H1 (cell line): ENCODE measurements around the gene RASD2. TPM values are rescaled to one million over a fixed set of nuclear protein-coding genes. Genes with fewer than 3 reads are reported as not detected.

ENCODE experiments used
- CTCF ChIA-PET: fragments of 300-600 bp; sonication (Branson Sonifier 250); formaldehyde crosslinking; loops from one replicate; lab custom pipeline; 2021; ENCODE audit not compliant: partially characterized antibody; lab: Charles Lee
- POLR2A ChIA-PET: fragments of 300-600 bp; sonication (Branson Sonifier 250); formaldehyde crosslinking; loops from one replicate; lab custom pipeline; 2021; ENCODE audit warnings: inconsistent platforms; ENCODE audit not compliant: partially characterized antibody; lab: Charles Lee
- DNase-seq, 2 experiments: peaks; one replicate each; pipeline versions ENCODE4 v3.0.0 to v3.0.0-alpha.2; 2010 to 2022; ENCODE audit warnings: low spot score in 2 of 2, low read depth in 1 of 2, mixed read lengths in 1 of 2
- FAIRE-seq: peaks from 2 replicates; lab custom pipeline; 2011; peaks lifted over from hg19 to GRCh38; lab: Jason Lieb, UNC
- H2AFZ ChIP-seq: 2 replicates; pipeline ENCODE4 v1.8.1; 2012; ENCODE audit warnings: low read length, inconsistent platforms
- H2AK5ac ChIP-seq: 2 replicates; pipeline ENCODE4 v1.6.1; 2013; ENCODE audit warnings: low read depth, low read length
- H2BK120ac ChIP-seq: replicated peaks from 2 replicates; pipeline ENCODE3; 2013; ENCODE audit warnings: low read depth, low read length, inconsistent platforms
- H2BK12ac ChIP-seq: 2 replicates; pipeline ENCODE4 v1.6.1; 2013; ENCODE audit warnings: low read depth, low read length
- H2BK15ac ChIP-seq: 2 replicates; pipeline ENCODE4 v1.6.1; 2013; ENCODE audit warnings: low read length
- H2BK20ac ChIP-seq: 2 replicates; pipeline ENCODE4 v1.6.1; 2013; ENCODE audit warnings: low read length
- H2BK5ac ChIP-seq: 2 replicates; pipeline ENCODE4 v1.6.1; 2013; ENCODE audit warnings: low read depth, low read length
- H3K14ac ChIP-seq: 2 replicates; pipeline ENCODE4 v1.6.1; 2013; ENCODE audit warnings: inconsistent platforms; ENCODE audit not compliant: insufficient read length
- H3K18ac ChIP-seq: 2 replicates; pipeline ENCODE4 v1.6.1; 2013; ENCODE audit warnings: low read length; ENCODE audit errors: extremely low read depth
- H3K23ac ChIP-seq: 2 replicates; pipeline ENCODE4 v1.6.1; 2013; ENCODE audit warnings: inconsistent platforms; ENCODE audit not compliant: insufficient read length
- H3K23me2 ChIP-seq: 2 replicates; pipeline ENCODE4 v1.6.1; 2013; ENCODE audit warnings: low read depth, low read length
- H3K27ac ChIP-seq: 2 replicates; pipeline ENCODE4 v1.6.1; 2011; ENCODE audit warnings: low read depth, low read length, inconsistent platforms
- H3K27me3 ChIP-seq, 4 experiments: replicated peaks in 1 of 4; 1 replicate in 1 of 4; 2 replicates in 3 of 4; pipeline versions ENCODE4 v1.6.1 to v1.8.1; 2011 to 2013; ENCODE audit warnings: low read length in 3 of 4, mild to moderate bottlenecking in 3 of 4, inconsistent platforms in 2 of 4, mixed read lengths in 2 of 4, moderate library complexity in 1 of 4; ENCODE audit not compliant: control insufficient read depth in 3 of 4, insufficient read depth in 3 of 4; ENCODE audit errors: extremely low read depth in 1 of 4
- H3K36me3 ChIP-seq, 4 experiments: 2 replicates each; pipeline versions ENCODE4 v1.6.1 to v1.8.1; 2011 to 2013; ENCODE audit warnings: mild to moderate bottlenecking in 4 of 4, low read length in 3 of 4, moderate library complexity in 2 of 4, control low read depth in 1 of 4, inconsistent platforms in 1 of 4; ENCODE audit not compliant: insufficient read depth in 4 of 4, control insufficient read depth in 2 of 4
- H3K4ac ChIP-seq: replicated peaks from 2 replicates; pipeline ENCODE3; 2013; ENCODE audit warnings: low read length, low read depth, mixed read lengths, inconsistent platforms; ENCODE audit not compliant: insufficient read length
- H3K4me1 ChIP-seq, 4 experiments: replicated peaks in 1 of 4; 1 replicate in 1 of 4; 2 replicates in 3 of 4; pipeline versions ENCODE4 v1.6.1 to v1.8.1; 2011 to 2013; ENCODE audit warnings: low read length in 3 of 4, inconsistent platforms in 2 of 4, mixed read lengths in 1 of 4; ENCODE audit not compliant: insufficient read depth in 4 of 4, control insufficient read depth in 3 of 4
- H3K4me2 ChIP-seq, 2 experiments: 2 replicates each; pipeline versions ENCODE4 v1.6.1 to v1.8.1; 2011 to 2013; ENCODE audit warnings: low read depth in 2 of 2, low read length in 2 of 2, control low read depth in 1 of 2, inconsistent platforms in 1 of 2, mild to moderate bottlenecking in 1 of 2; ENCODE audit not compliant: insufficient read depth in 1 of 2
- H3K4me3 ChIP-seq, 4 experiments: fragments of 200-600, 300-600 bp in 1 of 4; sonication (generic), shearing (Covaris generic), sonication (Bioruptor Twin) in 1 of 4; 2 replicates each; pipeline versions ENCODE4 v1.5.1 to v1.8.1; 2011 to 2016; ENCODE audit warnings: low read length in 4 of 4, low read depth in 3 of 4, control low read depth in 2 of 4, inconsistent platforms in 2 of 4, mild to moderate bottlenecking in 2 of 4, mixed read lengths in 1 of 4, moderate library complexity in 1 of 4; ENCODE audit not compliant: insufficient read depth in 2 of 4; ENCODE audit errors: extremely low read depth in 1 of 4
- H3K56ac ChIP-seq: replicated peaks from 2 replicates; pipeline ENCODE3; 2013; ENCODE audit warnings: low read depth, mild to moderate bottlenecking, mixed read lengths, low read length, inconsistent platforms; ENCODE audit not compliant: insufficient read length
- H3K79me1 ChIP-seq: 2 replicates; pipeline ENCODE4 v1.6.1; 2013; ENCODE audit warnings: low read depth, low read length, control low read depth
- H3K79me2 ChIP-seq, 2 experiments: 2 replicates each; pipeline versions ENCODE4 v1.6.1 to v1.8.1; 2012 to 2013; ENCODE audit warnings: low read length in 2 of 2, mild to moderate bottlenecking in 2 of 2, inconsistent platforms in 1 of 2; ENCODE audit not compliant: insufficient read depth in 2 of 2, control insufficient read depth in 1 of 2
- H3K9ac ChIP-seq, 4 experiments: replicated peaks in 1 of 4; 1 replicate in 1 of 4; 2 replicates in 3 of 4; pipeline versions ENCODE4 v1.6.1 to v1.8.1; 2011 to 2013; ENCODE audit warnings: low read depth in 3 of 4, low read length in 3 of 4, control low read depth in 2 of 4, mild to moderate bottlenecking in 2 of 4, moderate library complexity in 2 of 4, inconsistent platforms in 1 of 4; ENCODE audit errors: extremely low read depth in 1 of 4
- H3K9me3 ChIP-seq, 2 experiments: 2 replicates each; pipeline versions ENCODE4 v1.6.1 to v1.8.1; 2012 to 2013; ENCODE audit warnings: mild to moderate bottlenecking in 2 of 2, moderate library complexity in 2 of 2, control low read depth in 1 of 2, inconsistent platforms in 1 of 2, low read depth in 1 of 2, low read length in 1 of 2, mixed read lengths in 1 of 2; ENCODE audit not compliant: insufficient read depth in 2 of 2
- H4K20me1 ChIP-seq, 2 experiments: replicated peaks in 1 of 2; 2 replicates each; pipeline versions ENCODE3 to v1.8.1; 2011 to 2013; ENCODE audit warnings: inconsistent platforms in 2 of 2, low read length in 2 of 2, mild to moderate bottlenecking in 1 of 2; ENCODE audit not compliant: insufficient read depth in 2 of 2, control insufficient read depth in 1 of 2
- H4K5ac ChIP-seq: 2 replicates; pipeline ENCODE4 v1.6.1; 2013; ENCODE audit warnings: low read length, low read depth, mixed read lengths, inconsistent platforms; ENCODE audit not compliant: insufficient read length
- H4K8ac ChIP-seq: 2 replicates; pipeline ENCODE4 v1.8.0; 2013; ENCODE audit warnings: mild to moderate bottlenecking, moderate library complexity, low read length, inconsistent platforms; ENCODE audit not compliant: insufficient read depth; ENCODE audit errors: extremely low read depth
- H4K91ac ChIP-seq: replicated peaks from 2 replicates; pipeline ENCODE3; 2013; ENCODE audit warnings: low read length, mixed read lengths, inconsistent platforms; ENCODE audit not compliant: insufficient read length
- CBX5 ChIP-seq: fragments of 300-800, 300-1000 bp; sonication (generic); IDR thresholded peaks from 2 replicates; pipeline ENCODE4 v1.7.1; 2016; ENCODE audit warnings: antibody characterized with exemption, low read length, low read depth
- CHD1 ChIP-seq: IDR thresholded peaks from 2 replicates; pipeline ENCODE4 v1.6.1; 2012; ENCODE audit warnings: low read depth, low read length, improper control_type of control experiment
- CTBP2 ChIP-seq: IDR thresholded peaks from 2 replicates; pipeline ENCODE4 v1.7.0; 2011; ENCODE audit warnings: borderline replicate concordance, mild to moderate bottlenecking, moderate library complexity, mixed read lengths, low read length; ENCODE audit not compliant: insufficient read depth, insufficient read length
- FOSL1 ChIP-seq: IDR thresholded peaks from 2 replicates; pipeline ENCODE4 v1.6.1; 2011; ENCODE audit warnings: mild to moderate bottlenecking, low read depth, low read length, moderate library complexity; ENCODE audit not compliant: insufficient read depth
- GTF2F1 ChIP-seq: IDR thresholded peaks from 2 replicates; pipeline ENCODE4 v1.6.1; 2012; ENCODE audit warnings: low read depth, low read length, improper control_type of control experiment, borderline replicate concordance
- HDAC6 ChIP-seq: IDR thresholded peaks from one replicate; pipeline ENCODE4 v1.7.1; 2012; ENCODE audit warnings: low read depth, mild to moderate bottlenecking, inconsistent platforms, low read length, moderate library complexity
- KDM5A ChIP-seq: fragments of 200-600 bp; IDR thresholded peaks from 2 replicates; pipeline ENCODE4 v1.7.1; 2012; ENCODE audit warnings: mild to moderate bottlenecking, low read length, inconsistent platforms, mixed read lengths
- PHF8 ChIP-seq: fragments of 200-600 bp; sonication (generic); conservative IDR thresholded peaks from 2 replicates; pipeline ENCODE4 v1.7.1; 2012; ENCODE audit warnings: low read depth, mild to moderate bottlenecking, inconsistent platforms, low read length, moderate library complexity
- POLR2AphosphoS5 ChIP-seq: IDR thresholded peaks from 2 replicates; pipeline ENCODE4 v1.6.1; 2011; ENCODE audit warnings: low read depth, low read length
- RXRA ChIP-seq: IDR thresholded peaks from 2 replicates; pipeline ENCODE4 v1.6.1; 2011; ENCODE audit warnings: low read depth, mild to moderate bottlenecking, low read length, moderate library complexity; ENCODE audit not compliant: insufficient read depth
- SP1 ChIP-seq: IDR thresholded peaks from 2 replicates; pipeline ENCODE4 v1.6.1; 2011; ENCODE audit warnings: low read depth, low read length
- WGBS, 2 experiments: shearing (Covaris generic) in 1 of 2; methylation state at CpG; one replicate each; pipeline versions ENCODE4 v1.1.6 to v1.1.7; 2013 to 2015; ENCODE audit warnings: low lambda C conversion rate in 2 of 2, mixed read lengths in 2 of 2, inconsistent platforms in 1 of 2, low coverage in 1 of 2, missing lambda C conversion rate in 1 of 2; ENCODE audit not compliant: insufficient replicate concordance in 2 of 2, insufficient coverage in 1 of 2, insufficient read length in 1 of 2; ENCODE audit errors: extremely low coverage in 1 of 2, missing lambda C conversion rate in 1 of 2; 5-methylcytosine and 5-hydroxymethylcytosine counted together
- polyA plus RNA-seq, 7 experiments: library from polyadenylated mRNA; depleted of rRNA in 3 of 7; stranded (reverse) in 5 of 7; unstranded in 2 of 7; fragments of >200 nt in 5 of 7; fragments of 200-250 nt in 2 of 7; gene quantifications; 1 replicate in 5 of 7; 2 replicates in 1 of 7; 4 replicates in 1 of 7; pipeline versions ENCODE4 v1.2.1 to v1.2.3, GENCODE V29; 2011 to 2013; ENCODE audit warnings: missing spikeins in 2 of 7, mixed read lengths in 2 of 7
- total RNA-seq: library from RNA; stranded (reverse); fragmentation: NEBNext Ultra II Directional; extraction: Animal tissue kit (Norgen Biotek cat#: 25700); gene quantifications from 2 replicates; pipeline ENCODE4 v1.2.1, GENCODE V29; 2021

Gene RASD2
- total and polyA plus RNA-seq, 2 of the 8 experiments (the other 6 are each of a cell fraction or from before 2014, with no cell fraction given): 1.9 to 5.1 TPM

GRCh38 chr22:35594686-35595085 lies 54.1 kb downstream of the RASD2 start:
- Histone ChIP-seq H3K23me2 (no peaks in the 10 kb centered on the region; the same call in 1 of the 2 replicates), H3K79me2 (no peaks in the 10 kb centered on the region), H3K18ac (no peak overlapping the region)
- FAIRE-seq: no peak
- no peak for TF ChIP-seq HDAC6
- no peak for TF ChIP-seq KDM5A
- no peak for TF ChIP-seq GTF2F1
- no peak for TF ChIP-seq FOSL1
- TF ChIP-seq CTBP2: no peak
- no peak for TF ChIP-seq CBX5
- no peak for TF ChIP-seq PHF8
- TF ChIP-seq RXRA: no peak
- no peak for TF ChIP-seq POLR2AphosphoS5
- no peak for TF ChIP-seq CHD1
- no peak for TF ChIP-seq SP1
- TF ChIP-seq, all 59 proteins: peak for 0
- Histone ChIP-seq H3K27ac (no peak overlapping the region), H2BK120ac (no peak overlapping the region), H3K4me1 (peaks cover 0 to 17% (median 1%) of the 10 kb centered on the region in 4 experiments; a peak in 3 of 7 replicates), H2BK5ac (no peak overlapping the region), H3K79me1 (no peaks in the 10 kb centered on the region), H4K5ac (no peak overlapping the region), H2BK12ac (no peak overlapping the region), H3K4me2 (no peak overlapping the region), H3K27me3 (no peaks in the 10 kb centered on the region), H3K4me3 (no peak overlapping the region), H2AK5ac (no peak overlapping the region), H3K56ac (no peak overlapping the region), H3K23ac (no peak overlapping the region), H2BK20ac (no peak overlapping the region), H2BK15ac (no peak overlapping the region), H3K9me3 (no peaks in the 10 kb centered on the region), H3K9ac (no peak overlapping the region), H2AFZ (no peak overlapping the region), H4K20me1 (no peaks in the 10 kb centered on the region), H3K14ac (no peak overlapping the region), H3K4ac (no peak overlapping the region), H4K91ac (no peak overlapping the region), H3K36me3 (no peaks in the 10 kb centered on the region), H4K8ac (no peak overlapping the region)
- 92% methylated on average over 5 of the region's 5 CpGs; no CpG with 5 or more reads in 1 of the 2 experiments for WGBS, 2 experiments
- ChIA-PET CTCF (no interaction called here), POLR2A (no interaction called here)
- no peak for DNase-seq
